ENCODE measurements around the gene TBC1D5.

Gene TBC1D5

GRCh38 chr3:17752436-17752835 lies 10.0 kb upstream of the TBC1D5 start:
- Histone ChIP-seq H3K27me3 (ENCODE audit: insufficient read depth, low read length, poor library complexity, severe bottlenecking) (no peaks in the 10 kb centered on the region), H2AFZ (ENCODE audit: low read length) (no peak overlapping the region), H4K20me1 (ENCODE audit: insufficient read depth, low read length, poor library complexity, severe bottlenecking) (no peaks in the 10 kb centered on the region), H3K4me2 (ENCODE audit: low read depth, low read length, poor library complexity, severe bottlenecking) (no peak overlapping the region), H3K9ac (ENCODE audit: low read depth, low read length, poor library complexity, severe bottlenecking) (no peak overlapping the region), H3K9me3 (ENCODE audit: insufficient read depth, low read depth, low read length) (no peaks in the 10 kb centered on the region), H3K4me3 (ENCODE audit: low read length, poor library complexity, severe bottlenecking) (no peak overlapping the region), H3K79me2 (ENCODE audit: insufficient read depth, low read length) (no peaks in the 10 kb centered on the region), H3K36me3 (ENCODE audit: insufficient read depth, low read length) (no peaks in the 10 kb centered on the region), H3F3A (ENCODE audit: low read depth) (no peaks in the 10 kb centered on the region; the same call in 1 of the 2 replicates), H3K9me2 (replicated peaks; ENCODE audit: low read depth, low read length) (no peaks in the 10 kb centered on the region), H3K4me1 (ENCODE audit: insufficient read depth, low read length, poor library complexity, severe bottlenecking) (peaks cover 21% of the 10 kb centered on the region)
- TF ChIP-seq EZH2phosphoT487 (IDR thresholded peaks at IDR 0.05; ENCODE audit: borderline replicate concordance) (no peak), CTCF (conservative IDR thresholded peaks at IDR 0.05; ENCODE audit: low read length) (no peak)

GRCh38 chr3:17749705-17750293 lies 7.4 kb upstream of the TBC1D5 start:
- Histone ChIP-seq H3K36me3 (ENCODE audit: insufficient read depth, low read length) (no peaks in the 10 kb centered on the region), H3K4me2 (ENCODE audit: low read depth, low read length, poor library complexity, severe bottlenecking) (peak overlapping the region; percentile 37), H3K9ac (ENCODE audit: low read depth, low read length, poor library complexity, severe bottlenecking) (no peak overlapping the region), H3K79me2 (ENCODE audit: insufficient read depth, low read length) (no peaks in the 10 kb centered on the region), H4K20me1 (ENCODE audit: insufficient read depth, low read length, poor library complexity, severe bottlenecking) (no peaks in the 10 kb centered on the region), H3K9me2 (replicated peaks; ENCODE audit: low read depth, low read length) (no peaks in the 10 kb centered on the region), H3K4me3 (ENCODE audit: low read length, poor library complexity, severe bottlenecking) (peak overlapping the region; percentile 23), H3K27me3 (ENCODE audit: insufficient read depth, low read length, poor library complexity, severe bottlenecking) (no peaks in the 10 kb centered on the region), H3F3A (ENCODE audit: low read depth) (no peaks in the 10 kb centered on the region; the same call in 1 of the 2 replicates), H3K9me3 (ENCODE audit: insufficient read depth, low read depth, low read length) (no peaks in the 10 kb centered on the region), H3K4me1 (ENCODE audit: insufficient read depth, low read length, poor library complexity, severe bottlenecking) (peaks cover 15% of the 10 kb centered on the region), H2AFZ (ENCODE audit: low read length) (0 out of 2 replicates have a peak overlapping the region, but pooled peaks have one; percentile 5)
- TF ChIP-seq CTCF (conservative IDR thresholded peaks at IDR 0.05; ENCODE audit: low read length) (no peak), EZH2phosphoT487 (IDR thresholded peaks at IDR 0.05; ENCODE audit: borderline replicate concordance) (no peak)

GRCh38 chr3:17749281-17749680 lies 6.8 kb upstream of the TBC1D5 start:
- peaks cover 15% of the 10 kb centered on the region for H3K4me1 ChIP-seq (ENCODE audit: insufficient read depth, low read length, poor library complexity, severe bottlenecking)
- TF ChIP-seq EZH2phosphoT487 (IDR thresholded peaks at IDR 0.05; ENCODE audit: borderline replicate concordance) (no peak), CTCF (conservative IDR thresholded peaks at IDR 0.05; ENCODE audit: low read length) (no peak)
- H3K36me3 ChIP-seq (ENCODE audit: insufficient read depth, low read length), result no peaks in the 10 kb centered on the region
- H4K20me1 ChIP-seq (ENCODE audit: insufficient read depth, low read length, poor library complexity, severe bottlenecking), result no peaks in the 10 kb centered on the region
- H3K27me3 ChIP-seq (ENCODE audit: insufficient read depth, low read length, poor library complexity, severe bottlenecking), result no peaks in the 10 kb centered on the region
- H3K9me2 ChIP-seq (replicated peaks; ENCODE audit: low read depth, low read length), result no peaks in the 10 kb centered on the region
- H3F3A ChIP-seq (ENCODE audit: low read depth), result no peaks in the 10 kb centered on the region; the same call in 1 of the 2 replicates
- peak overlapping the region; percentile 23 for H3K4me3 ChIP-seq (ENCODE audit: low read length, poor library complexity, severe bottlenecking)
- H2AFZ ChIP-seq (ENCODE audit: low read length), result 0 out of 2 replicates have a peak overlapping the region, but pooled peaks have one; percentile 5
- no peaks in the 10 kb centered on the region for H3K9me3 ChIP-seq (ENCODE audit: insufficient read depth, low read depth, low read length)
- H3K4me2 ChIP-seq (ENCODE audit: low read depth, low read length, poor library complexity, severe bottlenecking), result peak overlapping the region; percentile 37
- no peak overlapping the region for H3K9ac ChIP-seq (ENCODE audit: low read depth, low read length, poor library complexity, severe bottlenecking)
- H3K79me2 ChIP-seq (ENCODE audit: insufficient read depth, low read length), result no peaks in the 10 kb centered on the region

Measured in Loucy (cell line).